HCT116 (cell line): Measurements from ENCODE around the gene DOCK3.

ENCODE experiments used
- ELF1 ChIP-seq: IDR thresholded peaks from 2 replicates; pipeline ENCODE4 v1.6.1; 2012; ENCODE audit warnings: low read depth, borderline replicate concordance
- EZH2phosphoT487 ChIP-seq: fragments of 200-600 bp; IDR thresholded peaks from 2 replicates; pipeline ENCODE4 v1.6.1; 2018; ENCODE audit warnings: antibody characterized with exemption, borderline replicate concordance
- JUND ChIP-seq: IDR thresholded peaks from 2 replicates; pipeline ENCODE4 v1.6.1; 2012
- POLR2A ChIP-seq: IDR thresholded peaks from 2 replicates; pipeline ENCODE4 v1.7.0; 2011; ENCODE audit warnings: borderline replicate concordance; ENCODE audit not compliant: insufficient read depth, insufficient read length; ENCODE audit errors: extremely low read depth
- POLR2AphosphoS5 ChIP-seq: IDR thresholded peaks from 2 replicates; pipeline ENCODE4 v1.6.1; 2011; ENCODE audit warnings: mild to moderate bottlenecking, low read depth, low read length, moderate library complexity
- SIN3A ChIP-seq: IDR thresholded peaks from 2 replicates; pipeline ENCODE4 v1.6.1; 2012; ENCODE audit warnings: low read depth
- SP1 ChIP-seq: IDR thresholded peaks from 2 replicates; pipeline ENCODE4 v1.6.1; 2012; ENCODE audit warnings: low read depth
- YY1 ChIP-seq: IDR thresholded peaks from 2 replicates; pipeline ENCODE4 v1.6.1; 2011; ENCODE audit warnings: low read length, low read depth, moderate library complexity, mild to moderate bottlenecking; ENCODE audit not compliant: insufficient replicate concordance; ENCODE audit errors: extremely low read depth
- ZFX ChIP-seq: fragments of 450-650 bp; IDR thresholded peaks from 2 replicates; pipeline ENCODE4 v1.6.1; 2017
- TF ChIP-seq, protein P1 (sequence below), 3 experiments: fragments of 200-600 bp in 1 of 3; sonication (generic) in 1 of 3; IDR thresholded peaks in 2 of 3; conservative IDR thresholded peaks in 1 of 3; 2 replicates each; pipeline ENCODE4 v1.5.1; 2012 to 2017; ENCODE audit warnings: low read depth in 2 of 3, low read length in 2 of 3, antibody characterized with exemption in 1 of 3, borderline replicate concordance in 1 of 3, control low read depth in 1 of 3, mild to moderate bottlenecking in 1 of 3, mixed read lengths in 1 of 3, mixed run types in 1 of 3, moderate library complexity in 1 of 3; ENCODE audit not compliant: insufficient read depth in 1 of 3

- TF ChIP-seq, protein P1, sequence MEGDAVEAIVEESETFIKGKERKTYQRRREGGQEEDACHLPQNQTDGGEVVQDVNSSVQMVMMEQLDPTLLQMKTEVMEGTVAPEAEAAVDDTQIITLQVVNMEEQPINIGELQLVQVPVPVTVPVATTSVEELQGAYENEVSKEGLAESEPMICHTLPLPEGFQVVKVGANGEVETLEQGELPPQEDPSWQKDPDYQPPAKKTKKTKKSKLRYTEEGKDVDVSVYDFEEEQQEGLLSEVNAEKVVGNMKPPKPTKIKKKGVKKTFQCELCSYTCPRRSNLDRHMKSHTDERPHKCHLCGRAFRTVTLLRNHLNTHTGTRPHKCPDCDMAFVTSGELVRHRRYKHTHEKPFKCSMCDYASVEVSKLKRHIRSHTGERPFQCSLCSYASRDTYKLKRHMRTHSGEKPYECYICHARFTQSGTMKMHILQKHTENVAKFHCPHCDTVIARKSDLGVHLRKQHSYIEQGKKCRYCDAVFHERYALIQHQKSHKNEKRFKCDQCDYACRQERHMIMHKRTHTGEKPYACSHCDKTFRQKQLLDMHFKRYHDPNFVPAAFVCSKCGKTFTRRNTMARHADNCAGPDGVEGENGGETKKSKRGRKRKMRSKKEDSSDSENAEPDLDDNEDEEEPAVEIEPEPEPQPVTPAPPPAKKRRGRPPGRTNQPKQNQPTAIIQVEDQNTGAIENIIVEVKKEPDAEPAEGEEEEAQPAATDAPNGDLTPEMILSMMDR (IDR thresholded peaks at IDR 0.05 in 2 of 3, conservative IDR thresholded peaks at IDR 0.05 in 1 of 3; ENCODE audit: borderline replicate concordance in 1 of 3, insufficient read depth in 1 of 3, low read depth in 2 of 3, low read length in 2 of 3) = no peak
- TF ChIP-seq POLR2AphosphoS5 (no peak), JUND (no peak), YY1 (no peak), ZFX (no peak), ELF1 (no peak), EZH2phosphoT487 (no peak), SP1 (no peak), POLR2A (no peak), SIN3A (no peak)
Observed at GRCh38 chr3:50630394-50630793, 44.3 kb upstream of the DOCK3 start.
